Nephron (organoid): ENCODE measurements around the gene CALCOCO2.

Experiments used
- H3K27ac Mint-ChIP-seq, 3 experiments: 2 replicates each; pipeline ENCODE4 v1.8.0; 2020; ENCODE audit warnings: mixed read lengths in 3 of 3, mild to moderate bottlenecking in 2 of 3, moderate library complexity in 1 of 3
- H3K27me3 Mint-ChIP-seq: 2 replicates; pipeline ENCODE4 v1.8.0; 2021; ENCODE audit warnings: low read depth, mild to moderate bottlenecking, moderate library complexity, mixed read lengths
- H3K36me3 Mint-ChIP-seq: 2 replicates; pipeline ENCODE4 v1.8.0; 2020; ENCODE audit warnings: low read depth, mixed read lengths
- H3K4me1 Mint-ChIP-seq: 2 replicates; pipeline ENCODE4 v1.8.0; 2020; ENCODE audit warnings: mixed read lengths
- H3K4me3 Mint-ChIP-seq, 3 experiments: 2 replicates each; pipeline ENCODE4 v1.8.0; 2020; ENCODE audit warnings: mild to moderate bottlenecking in 3 of 3, mixed read lengths in 3 of 3, moderate library complexity in 2 of 3
- H3K9me3 Mint-ChIP-seq: 2 replicates; pipeline ENCODE4 v1.8.0; 2020; ENCODE audit warnings: mixed read lengths
- TF ChIP-seq, protein P1 (sequence below), 3 experiments: fragments of 200-600 bp; sonication (generic); IDR thresholded peaks; one replicate each; pipeline ENCODE4 v1.5.0; 2021; ENCODE audit warnings: antibody characterized with exemption in 3 of 3; ENCODE audit not compliant: unreplicated experiment in 3 of 3

Gene CALCOCO2, protein sequence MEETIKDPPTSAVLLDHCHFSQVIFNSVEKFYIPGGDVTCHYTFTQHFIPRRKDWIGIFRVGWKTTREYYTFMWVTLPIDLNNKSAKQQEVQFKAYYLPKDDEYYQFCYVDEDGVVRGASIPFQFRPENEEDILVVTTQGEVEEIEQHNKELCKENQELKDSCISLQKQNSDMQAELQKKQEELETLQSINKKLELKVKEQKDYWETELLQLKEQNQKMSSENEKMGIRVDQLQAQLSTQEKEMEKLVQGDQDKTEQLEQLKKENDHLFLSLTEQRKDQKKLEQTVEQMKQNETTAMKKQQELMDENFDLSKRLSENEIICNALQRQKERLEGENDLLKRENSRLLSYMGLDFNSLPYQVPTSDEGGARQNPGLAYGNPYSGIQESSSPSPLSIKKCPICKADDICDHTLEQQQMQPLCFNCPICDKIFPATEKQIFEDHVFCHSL

DNA sequence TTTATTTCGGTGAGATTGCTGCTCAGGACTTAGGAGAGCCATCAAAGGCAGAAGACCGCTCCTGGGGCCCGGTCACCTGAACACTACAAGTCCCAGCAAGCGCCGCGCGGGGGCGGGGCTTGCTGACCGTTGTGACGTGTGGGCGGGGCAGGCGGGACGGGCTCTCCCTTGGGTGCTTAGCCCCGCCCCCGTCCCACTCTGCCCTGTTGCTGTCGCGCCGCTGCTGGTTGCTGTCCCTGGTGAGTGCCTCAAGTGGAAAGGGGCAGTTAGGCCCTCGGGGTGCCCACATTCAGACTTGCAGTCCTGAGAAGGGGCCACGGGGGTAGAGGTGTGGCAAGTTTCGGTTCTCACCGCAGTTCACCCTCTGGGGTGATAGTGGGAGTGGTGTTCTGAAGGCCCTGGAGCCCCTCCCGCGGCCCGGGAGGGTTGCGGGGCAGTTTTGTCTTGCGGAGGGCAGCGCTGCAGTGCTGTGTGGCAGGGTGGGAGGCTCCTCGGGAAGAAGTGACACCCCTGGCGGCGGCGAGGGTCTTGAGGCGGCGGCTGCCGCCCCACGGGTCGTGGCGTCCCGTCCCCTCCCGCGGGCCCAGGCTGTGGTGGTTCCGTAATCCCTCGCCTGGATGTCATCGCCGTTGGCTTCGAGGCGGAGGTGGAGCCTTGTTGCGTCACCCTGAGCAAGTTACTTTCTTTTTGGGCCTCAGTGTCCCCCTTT is at the start of gene CALCOCO2:
Gene CALCOCO2 (plus strand): TSS at position 196 of the 709 bp plus-strand sequence. CDS start 10,673 bp downstream, outside the sequence.
- Mint-ChIP-seq H3K27ac (peak within 1 kb of the TSS; percentile 45 to 82 (median 68)), H3K9me3 (no peaks in the 10 kb centered on the region), H3K4me3 (peak within 1 kb of the TSS; percentile 98 to 99 (median 99)), H3K36me3 (no peaks in the 10 kb centered on the region), H3K4me1 (no peaks in the 10 kb centered on the region), H3K27me3 (no peaks in the 10 kb centered on the region)
- TF ChIP-seq, protein P1, sequence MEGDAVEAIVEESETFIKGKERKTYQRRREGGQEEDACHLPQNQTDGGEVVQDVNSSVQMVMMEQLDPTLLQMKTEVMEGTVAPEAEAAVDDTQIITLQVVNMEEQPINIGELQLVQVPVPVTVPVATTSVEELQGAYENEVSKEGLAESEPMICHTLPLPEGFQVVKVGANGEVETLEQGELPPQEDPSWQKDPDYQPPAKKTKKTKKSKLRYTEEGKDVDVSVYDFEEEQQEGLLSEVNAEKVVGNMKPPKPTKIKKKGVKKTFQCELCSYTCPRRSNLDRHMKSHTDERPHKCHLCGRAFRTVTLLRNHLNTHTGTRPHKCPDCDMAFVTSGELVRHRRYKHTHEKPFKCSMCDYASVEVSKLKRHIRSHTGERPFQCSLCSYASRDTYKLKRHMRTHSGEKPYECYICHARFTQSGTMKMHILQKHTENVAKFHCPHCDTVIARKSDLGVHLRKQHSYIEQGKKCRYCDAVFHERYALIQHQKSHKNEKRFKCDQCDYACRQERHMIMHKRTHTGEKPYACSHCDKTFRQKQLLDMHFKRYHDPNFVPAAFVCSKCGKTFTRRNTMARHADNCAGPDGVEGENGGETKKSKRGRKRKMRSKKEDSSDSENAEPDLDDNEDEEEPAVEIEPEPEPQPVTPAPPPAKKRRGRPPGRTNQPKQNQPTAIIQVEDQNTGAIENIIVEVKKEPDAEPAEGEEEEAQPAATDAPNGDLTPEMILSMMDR (IDR thresholded peaks at IDR 0.05; ENCODE audit: unreplicated experiment in 3 of 3), result no peak

DNA sequence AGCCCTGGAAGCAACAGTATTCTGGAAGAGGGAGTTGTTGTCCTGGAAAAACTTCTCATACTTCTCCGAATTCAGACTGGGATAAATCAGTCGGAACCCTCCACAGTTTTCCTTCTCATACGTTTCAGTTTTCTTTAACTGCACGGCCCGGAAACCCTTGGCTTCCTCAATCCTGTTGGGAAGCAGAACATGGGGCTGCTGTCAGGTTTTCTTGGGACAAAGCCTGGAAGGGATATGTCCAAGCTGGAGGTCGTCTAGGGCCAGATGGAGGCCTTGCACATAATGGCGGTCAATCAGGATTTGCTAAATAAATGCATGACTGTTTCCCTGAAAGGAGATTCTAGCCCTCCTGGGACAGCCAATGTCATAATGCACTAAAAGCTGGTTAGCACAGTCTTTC is 43.0 kb upstream of the CALCOCO2 start:
- H3K27ac Mint-ChIP-seq, result no peak overlapping the region
- H3K4me3 Mint-ChIP-seq, result no peak overlapping the region
- H3K36me3 Mint-ChIP-seq, result no peaks in the 10 kb centered on the region
- H3K4me1 Mint-ChIP-seq, result peaks cover 10% of the 10 kb centered on the region
- TF ChIP-seq, protein P1 (IDR thresholded peaks at IDR 0.05; ENCODE audit: unreplicated experiment in 3 of 3), result no peak
- H3K9me3 Mint-ChIP-seq, result no peaks in the 10 kb centered on the region
- peaks cover 48% of the 10 kb centered on the region for H3K27me3 Mint-ChIP-seq

DNA sequence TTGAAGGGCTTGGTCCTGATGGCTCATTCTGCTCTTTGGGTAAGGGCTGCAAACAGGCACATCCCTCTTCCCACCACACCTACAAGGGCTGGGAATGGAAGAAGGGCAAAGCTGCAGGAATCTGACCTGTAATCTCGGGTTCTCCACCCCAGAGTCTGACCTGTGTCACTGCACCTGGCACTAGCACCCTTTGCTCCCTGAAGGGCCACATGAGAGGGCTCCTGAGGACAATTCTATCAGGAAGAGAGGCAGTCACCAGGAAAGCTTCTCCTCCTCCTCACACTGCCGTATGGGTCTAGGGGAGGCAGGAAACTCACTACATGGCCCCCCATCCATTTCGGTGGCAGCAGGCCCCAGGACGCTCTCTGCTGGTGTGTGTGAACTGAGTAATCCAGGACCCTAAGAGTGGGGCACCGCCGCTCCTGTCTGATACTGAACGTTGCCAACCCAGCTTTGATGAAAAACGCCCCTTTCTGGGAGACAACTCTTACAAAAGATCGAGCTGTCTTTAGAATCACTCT is 40.2 kb upstream of the CALCOCO2 start:
- TF ChIP-seq, protein P1 (IDR thresholded peaks at IDR 0.05; ENCODE audit: unreplicated experiment in 3 of 3), result no peak
- Mint-ChIP-seq H3K27ac (no peak overlapping the region), H3K27me3 (peaks cover 56% of the 10 kb centered on the region), H3K36me3 (no peaks in the 10 kb centered on the region), H3K9me3 (no peaks in the 10 kb centered on the region), H3K4me1 (peaks cover 23% of the 10 kb centered on the region), H3K4me3 (no peak overlapping the region)

DNA sequence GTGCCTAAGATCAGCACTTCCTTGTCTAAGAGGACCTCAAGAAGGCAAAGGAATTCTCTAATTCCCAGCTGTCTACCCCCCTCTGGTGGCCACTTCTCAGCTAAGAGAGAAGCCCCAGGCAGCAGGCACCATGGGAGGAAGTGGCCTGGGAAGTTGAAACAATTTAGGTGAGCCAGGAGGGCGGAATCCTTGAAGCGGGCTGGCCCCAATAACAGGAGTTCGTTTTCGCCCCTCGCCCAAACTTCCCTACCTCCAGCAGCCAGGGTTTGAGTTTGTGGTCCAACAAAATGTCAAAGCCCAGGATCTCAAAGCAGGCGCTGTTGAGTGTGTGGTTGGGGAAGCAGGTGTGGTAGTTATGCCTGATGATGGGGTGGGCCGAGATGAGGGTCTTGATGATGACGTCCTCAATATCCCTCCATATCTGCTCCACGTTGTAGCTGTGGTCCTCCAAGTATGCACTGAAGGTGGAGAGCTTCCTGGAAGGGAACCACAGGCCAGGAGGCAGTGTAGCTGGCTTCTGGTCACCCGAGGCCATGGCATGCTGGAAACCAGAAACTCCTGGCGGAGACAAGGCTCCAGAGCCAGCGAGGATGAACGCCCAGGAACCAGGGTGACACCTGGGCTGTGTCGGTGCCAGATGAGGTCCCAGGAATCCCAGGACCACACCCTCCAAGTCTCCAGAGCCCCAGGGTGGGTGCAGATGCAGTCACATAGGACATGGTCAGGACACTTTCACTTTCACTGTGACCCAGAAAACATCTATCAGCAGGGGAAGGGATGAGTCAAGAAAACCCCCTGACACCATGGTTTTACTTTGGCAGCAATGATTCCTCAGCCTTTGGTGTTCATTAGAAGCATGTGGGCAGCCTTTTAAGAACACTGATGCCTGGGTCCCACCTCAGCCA is 39.5 kb upstream of the CALCOCO2 start:
- H3K36me3 Mint-ChIP-seq, result no peaks in the 10 kb centered on the region
- TF ChIP-seq, protein P1 (IDR thresholded peaks at IDR 0.05; ENCODE audit: unreplicated experiment in 3 of 3), result peak; percentile 77 to 81 (median 80)
- no peaks in the 10 kb centered on the region for H3K9me3 Mint-ChIP-seq
- H3K4me3 Mint-ChIP-seq, result no peak overlapping the region
- H3K27ac Mint-ChIP-seq, result no peak overlapping the region
- H3K4me1 Mint-ChIP-seq, result peaks cover 28% of the 10 kb centered on the region
- peaks cover 60% of the 10 kb centered on the region for H3K27me3 Mint-ChIP-seq

DNA sequence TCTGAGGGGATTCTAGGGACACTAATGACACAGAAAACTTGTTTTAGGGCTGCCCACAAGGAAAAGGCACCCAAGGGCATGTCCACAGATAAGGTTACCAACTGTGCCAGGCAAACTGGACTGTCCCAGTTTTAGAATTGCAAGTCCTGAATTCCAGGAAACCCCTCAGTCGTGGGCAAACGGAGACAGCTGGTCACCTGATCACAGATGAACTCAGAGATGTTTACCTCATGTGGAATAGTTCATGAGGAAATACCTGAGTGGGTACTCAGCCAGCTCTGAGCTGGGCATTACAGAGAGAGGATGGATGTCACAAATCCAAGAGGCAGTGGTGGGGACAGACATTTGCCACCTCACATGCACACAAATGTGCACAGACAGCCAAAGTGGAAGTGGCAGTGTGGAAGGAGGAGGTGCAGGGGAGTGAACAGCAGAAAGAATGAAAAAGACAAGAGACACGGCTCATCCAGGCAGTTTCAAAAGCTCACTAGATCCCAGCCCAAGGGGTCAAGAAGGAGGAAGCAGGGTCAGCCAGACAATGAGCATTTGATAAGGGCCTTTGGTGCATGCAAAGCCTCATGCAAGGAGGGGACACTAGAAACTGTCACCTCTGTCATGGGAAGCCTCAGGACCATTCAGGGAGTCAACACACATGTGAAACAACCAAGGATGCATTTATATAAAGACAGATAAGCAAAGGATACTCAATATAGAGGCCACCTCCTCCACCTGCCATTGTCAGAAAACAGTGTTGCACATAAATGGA is 38.6 kb upstream of the CALCOCO2 start:
- H3K27ac Mint-ChIP-seq, result peak overlapping the region in 1 of 3 experiments; percentile 8
- peaks cover 28% of the 10 kb centered on the region for H3K4me1 Mint-ChIP-seq
- TF ChIP-seq, protein P1 (IDR thresholded peaks at IDR 0.05; ENCODE audit: unreplicated experiment in 3 of 3), result no peak
- no peaks in the 10 kb centered on the region for H3K9me3 Mint-ChIP-seq
- H3K27me3 Mint-ChIP-seq, result peaks cover 61% of the 10 kb centered on the region
- H3K36me3 Mint-ChIP-seq, result no peaks in the 10 kb centered on the region
- H3K4me3 Mint-ChIP-seq, result no peak overlapping the region
